Adrenal gland (tissue), 5 donors: Measurements from ENCODE around the gene EIPR1.

Experiments
- POLR2A ChIP-seq, 2 donors: fragments of 450-650 bp; IDR thresholded peaks; one replicate each; pipeline ENCODE4 v1.6.1; 2017; ENCODE audit warnings: antibody characterized with exemption in 2 of 2, mild to moderate bottlenecking in 2 of 2, moderate library complexity in 1 of 2
- TF ChIP-seq, protein P1 (sequence below), 6 experiments: fragments of 450-650 bp in 4 of 6; fragments of 200-600 bp in 2 of 6; sonication (generic) in 1 of 6; IDR thresholded peaks; 1 replicate in 5 of 6; 2 replicates in 1 of 6; pipeline versions ENCODE4 v1.5.1 to v1.8.0; 2016 to 2021; ENCODE audit warnings: antibody characterized with exemption in 6 of 6, mild to moderate bottlenecking in 2 of 6, moderate library complexity in 1 of 6
- donor health status: DM: no; HTN: no; CAD: no.

- TF ChIP-seq, protein P1, sequence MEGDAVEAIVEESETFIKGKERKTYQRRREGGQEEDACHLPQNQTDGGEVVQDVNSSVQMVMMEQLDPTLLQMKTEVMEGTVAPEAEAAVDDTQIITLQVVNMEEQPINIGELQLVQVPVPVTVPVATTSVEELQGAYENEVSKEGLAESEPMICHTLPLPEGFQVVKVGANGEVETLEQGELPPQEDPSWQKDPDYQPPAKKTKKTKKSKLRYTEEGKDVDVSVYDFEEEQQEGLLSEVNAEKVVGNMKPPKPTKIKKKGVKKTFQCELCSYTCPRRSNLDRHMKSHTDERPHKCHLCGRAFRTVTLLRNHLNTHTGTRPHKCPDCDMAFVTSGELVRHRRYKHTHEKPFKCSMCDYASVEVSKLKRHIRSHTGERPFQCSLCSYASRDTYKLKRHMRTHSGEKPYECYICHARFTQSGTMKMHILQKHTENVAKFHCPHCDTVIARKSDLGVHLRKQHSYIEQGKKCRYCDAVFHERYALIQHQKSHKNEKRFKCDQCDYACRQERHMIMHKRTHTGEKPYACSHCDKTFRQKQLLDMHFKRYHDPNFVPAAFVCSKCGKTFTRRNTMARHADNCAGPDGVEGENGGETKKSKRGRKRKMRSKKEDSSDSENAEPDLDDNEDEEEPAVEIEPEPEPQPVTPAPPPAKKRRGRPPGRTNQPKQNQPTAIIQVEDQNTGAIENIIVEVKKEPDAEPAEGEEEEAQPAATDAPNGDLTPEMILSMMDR (IDR thresholded peaks at IDR 0.05) = no peak
- TF ChIP-seq POLR2A (IDR thresholded peaks at IDR 0.05) = no peak
Measured at GRCh38 chr2:3288470-3289170, 89.0 kb downstream of the EIPR1 start.
